Panc1 (cell line): ENCODE data around the gene SUSD6. TPM values are rescaled to one million over a fixed set of nuclear protein-coding genes. Genes with fewer than 3 reads are reported as not detected.

Experiments used
- ATAC-seq: fragments of 200-7000 bp; cut with Tn5 transposase; 2 replicates; pipeline ENCODE4 v1.9.1; 2020; ENCODE audit warnings: mild to moderate bottlenecking, moderate library complexity
- BruUV-seq: library from RNA; stranded (reverse); fragments of 400-500 nt; replicated peaks from 2 replicates; lab custom pipeline; 2021; lab: Mats Ljungman, UMichigan
- CTCF ChIA-PET: fragments of 300-600 bp; sonication (Branson Sonifier 250); formaldehyde crosslinking; loops from one replicate; lab custom pipeline; 2022; ENCODE audit warnings: antibody characterized with exemption; lab: Charles Lee
- POLR2A ChIA-PET: fragments of 300-600 bp; sonication (Branson Sonifier 250); formaldehyde crosslinking; loops from one replicate; lab custom pipeline; 2022; ENCODE audit warnings: antibody characterized with exemption; lab: Charles Lee
- DNase-seq: peaks from one replicate; pipeline ENCODE4 v3.0.0-alpha.2; 2010; ENCODE audit warnings: low read depth, low spot score
- H3K27ac ChIP-seq: 2 replicates; pipeline ENCODE4 v1.5.1; 2011; ENCODE audit warnings: mild to moderate bottlenecking, low read length, inconsistent platforms
- H3K27me3 ChIP-seq: fragments of 200-500 bp; sonication (Bioruptor generic); 2 replicates; pipeline ENCODE4 v1.6.0; 2014; ENCODE audit warnings: low read length, inconsistent platforms; ENCODE audit not compliant: control insufficient read depth, insufficient read depth
- H3K36me3 ChIP-seq: fragments of 200-500 bp; sonication (Bioruptor generic); 2 replicates; pipeline ENCODE4 v1.5.1; 2014; ENCODE audit warnings: inconsistent platforms, mild to moderate bottlenecking, low read length, moderate library complexity; ENCODE audit not compliant: control insufficient read depth, insufficient read depth
- H3K4me1 ChIP-seq: 2 replicates; pipeline ENCODE4 v1.5.1; 2011; ENCODE audit warnings: inconsistent platforms, mild to moderate bottlenecking, low read length, moderate library complexity; ENCODE audit not compliant: control insufficient read depth, insufficient read depth
- H3K4me3 ChIP-seq, 2 experiments: 2 replicates each; pipeline ENCODE4 v1.5.1; 2011 to 2012; ENCODE audit warnings: low read depth in 2 of 2, low read length in 2 of 2, mild to moderate bottlenecking in 2 of 2, inconsistent platforms in 1 of 2, moderate library complexity in 1 of 2
- H3K9me3 ChIP-seq: fragments of 200-500 bp; sonication (Bioruptor generic); 2 replicates; pipeline ENCODE4 v1.5.1; 2014; ENCODE audit warnings: low read depth, mild to moderate bottlenecking, inconsistent platforms, low read length, moderate library complexity; ENCODE audit not compliant: control insufficient read depth, insufficient read depth
- POLR2AphosphoS5 ChIP-seq: IDR thresholded peaks from 2 replicates; pipeline ENCODE4 v1.6.1; 2012; ENCODE audit warnings: mild to moderate bottlenecking, low read depth, low read length, moderate library complexity
- SIN3A ChIP-seq: IDR thresholded peaks from 2 replicates; pipeline ENCODE4 v1.6.1; 2012; ENCODE audit warnings: low read depth, mild to moderate bottlenecking, low read length, moderate library complexity, borderline replicate concordance; ENCODE audit not compliant: insufficient read depth
- TCF7L2 ChIP-seq: IDR thresholded peaks from 2 replicates; pipeline ENCODE4 v1.6.1; 2011; ENCODE audit warnings: mild to moderate bottlenecking, low read depth, low read length, inconsistent platforms
- in situ Hi-C: cut with HindIII; loops from 2 replicates; pipeline ENCODE4 v1.10.0; 2016; ENCODE audit warnings: low sequenced_read_pairs, low pct_unique_long_range_greater_than_20kb
- intact Hi-C: fragments of 100-400 bp; cut with micrococcal nuclease; formaldehyde crosslinking; loops from one replicate; pipeline ENCODE4 v1.10.0; 2022; ENCODE audit not compliant: unreplicated experiment
- total RNA-seq: library from RNA; stranded (reverse); gene quantifications from one replicate; pipeline ENCODE4 v1.2.1, GENCODE V29; 2021; ENCODE audit not compliant: unreplicated experiment
- TF ChIP-seq, protein P1 (sequence below): fragments of 450-650 bp; IDR thresholded peaks from 2 replicates; pipeline ENCODE4 v1.5.1; 2017; ENCODE audit warnings: mild to moderate bottlenecking
- TF ChIP-seq, protein P2 (sequence below), 2 experiments: IDR thresholded peaks; 2 replicates each; pipeline ENCODE4 v1.6.1; 2011 to 2012; ENCODE audit warnings: low read depth in 2 of 2, control low read depth in 1 of 2, low read length in 1 of 2, mild to moderate bottlenecking in 1 of 2, moderate library complexity in 1 of 2; ENCODE audit not compliant: insufficient read depth in 1 of 2

Gene SUSD6
- total RNA-seq, 1 experiment from 2014 or later: 10.9 TPM

DNA sequence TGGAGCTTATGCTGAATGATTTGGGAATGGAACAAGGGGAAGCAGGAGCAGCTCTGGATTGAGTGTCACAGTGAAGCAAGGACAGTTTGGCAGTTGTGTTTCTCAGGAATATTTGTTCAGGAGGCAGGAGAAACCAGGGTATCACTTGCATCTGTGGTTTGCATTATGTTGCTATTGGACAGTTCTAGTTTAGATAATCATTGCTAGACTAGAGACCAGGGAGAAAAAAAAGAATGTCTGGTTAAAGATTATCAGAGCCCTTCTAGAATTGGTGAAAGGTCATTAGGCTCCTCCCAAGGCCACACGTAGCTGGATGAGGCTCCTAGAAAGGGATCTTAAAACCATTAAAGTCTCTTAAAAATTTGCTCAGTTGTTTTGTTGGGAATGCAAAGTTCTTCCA, 138.6 kb downstream of the SUSD6 start:
- ChIA-PET POLR2A (no interaction called here), CTCF (no interaction called here)
- intact Hi-C loops (no loop called here), in situ Hi-C loops (no loop called here)
- no peak for DNase-seq
- Histone ChIP-seq H3K27ac (no peak overlapping the region), H3K36me3 (no peaks in the 10 kb centered on the region), H3K4me3 (no peak overlapping the region), H3K4me1 (no peaks in the 10 kb centered on the region), H3K27me3 (no peaks in the 10 kb centered on the region), H3K9me3 (no peaks in the 10 kb centered on the region)
- no TSS peak for BruUV-seq
- ATAC-seq: no peak
- TF ChIP-seq POLR2AphosphoS5 (no peak), TCF7L2 (no peak), SIN3A (no peak)
- TF ChIP-seq, protein P1, sequence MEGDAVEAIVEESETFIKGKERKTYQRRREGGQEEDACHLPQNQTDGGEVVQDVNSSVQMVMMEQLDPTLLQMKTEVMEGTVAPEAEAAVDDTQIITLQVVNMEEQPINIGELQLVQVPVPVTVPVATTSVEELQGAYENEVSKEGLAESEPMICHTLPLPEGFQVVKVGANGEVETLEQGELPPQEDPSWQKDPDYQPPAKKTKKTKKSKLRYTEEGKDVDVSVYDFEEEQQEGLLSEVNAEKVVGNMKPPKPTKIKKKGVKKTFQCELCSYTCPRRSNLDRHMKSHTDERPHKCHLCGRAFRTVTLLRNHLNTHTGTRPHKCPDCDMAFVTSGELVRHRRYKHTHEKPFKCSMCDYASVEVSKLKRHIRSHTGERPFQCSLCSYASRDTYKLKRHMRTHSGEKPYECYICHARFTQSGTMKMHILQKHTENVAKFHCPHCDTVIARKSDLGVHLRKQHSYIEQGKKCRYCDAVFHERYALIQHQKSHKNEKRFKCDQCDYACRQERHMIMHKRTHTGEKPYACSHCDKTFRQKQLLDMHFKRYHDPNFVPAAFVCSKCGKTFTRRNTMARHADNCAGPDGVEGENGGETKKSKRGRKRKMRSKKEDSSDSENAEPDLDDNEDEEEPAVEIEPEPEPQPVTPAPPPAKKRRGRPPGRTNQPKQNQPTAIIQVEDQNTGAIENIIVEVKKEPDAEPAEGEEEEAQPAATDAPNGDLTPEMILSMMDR: no peak
- TF ChIP-seq, protein P2, sequence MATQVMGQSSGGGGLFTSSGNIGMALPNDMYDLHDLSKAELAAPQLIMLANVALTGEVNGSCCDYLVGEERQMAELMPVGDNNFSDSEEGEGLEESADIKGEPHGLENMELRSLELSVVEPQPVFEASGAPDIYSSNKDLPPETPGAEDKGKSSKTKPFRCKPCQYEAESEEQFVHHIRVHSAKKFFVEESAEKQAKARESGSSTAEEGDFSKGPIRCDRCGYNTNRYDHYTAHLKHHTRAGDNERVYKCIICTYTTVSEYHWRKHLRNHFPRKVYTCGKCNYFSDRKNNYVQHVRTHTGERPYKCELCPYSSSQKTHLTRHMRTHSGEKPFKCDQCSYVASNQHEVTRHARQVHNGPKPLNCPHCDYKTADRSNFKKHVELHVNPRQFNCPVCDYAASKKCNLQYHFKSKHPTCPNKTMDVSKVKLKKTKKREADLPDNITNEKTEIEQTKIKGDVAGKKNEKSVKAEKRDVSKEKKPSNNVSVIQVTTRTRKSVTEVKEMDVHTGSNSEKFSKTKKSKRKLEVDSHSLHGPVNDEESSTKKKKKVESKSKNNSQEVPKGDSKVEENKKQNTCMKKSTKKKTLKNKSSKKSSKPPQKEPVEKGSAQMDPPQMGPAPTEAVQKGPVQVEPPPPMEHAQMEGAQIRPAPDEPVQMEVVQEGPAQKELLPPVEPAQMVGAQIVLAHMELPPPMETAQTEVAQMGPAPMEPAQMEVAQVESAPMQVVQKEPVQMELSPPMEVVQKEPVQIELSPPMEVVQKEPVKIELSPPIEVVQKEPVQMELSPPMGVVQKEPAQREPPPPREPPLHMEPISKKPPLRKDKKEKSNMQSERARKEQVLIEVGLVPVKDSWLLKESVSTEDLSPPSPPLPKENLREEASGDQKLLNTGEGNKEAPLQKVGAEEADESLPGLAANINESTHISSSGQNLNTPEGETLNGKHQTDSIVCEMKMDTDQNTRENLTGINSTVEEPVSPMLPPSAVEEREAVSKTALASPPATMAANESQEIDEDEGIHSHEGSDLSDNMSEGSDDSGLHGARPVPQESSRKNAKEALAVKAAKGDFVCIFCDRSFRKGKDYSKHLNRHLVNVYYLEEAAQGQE (IDR thresholded peaks at IDR 0.05; ENCODE audit: insufficient read depth in 1 of 2, low read depth in 2 of 2, low read length in 1 of 2): no peak

DNA sequence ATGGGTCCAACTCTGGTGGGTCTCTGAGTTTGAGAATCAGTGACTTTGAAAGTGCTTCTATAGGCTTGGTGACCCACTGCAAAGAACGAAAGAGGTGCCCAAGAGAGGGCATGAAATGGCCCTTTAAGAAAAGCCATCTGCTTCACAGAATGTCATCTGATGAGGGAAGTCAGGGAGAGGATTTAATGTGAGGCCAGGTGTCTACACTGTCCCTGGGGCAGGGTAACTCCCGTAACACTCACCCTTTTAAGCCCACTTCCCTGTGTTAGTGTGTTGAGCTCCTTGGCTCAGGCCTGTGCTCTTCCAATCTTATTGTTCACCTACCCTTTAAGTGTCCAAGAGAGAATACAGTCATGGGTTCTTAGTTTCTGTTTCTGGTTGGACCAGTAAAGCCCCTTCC, 139.1 kb downstream of the SUSD6 start:
- no TSS peak for BruUV-seq
- TF ChIP-seq TCF7L2 (no peak), SIN3A (no peak), POLR2AphosphoS5 (no peak)
- TF ChIP-seq, protein P1: no peak
- TF ChIP-seq, protein P2 (IDR thresholded peaks at IDR 0.05; ENCODE audit: insufficient read depth in 1 of 2, low read depth in 2 of 2, low read length in 1 of 2): no peak
- in situ Hi-C loops (no loop called here), intact Hi-C loops (no loop called here)
- ChIA-PET CTCF (no interaction called here), POLR2A (no interaction called here)
- no peaks in the 10 kb centered on the region for H3K36me3 ChIP-seq
- no peak overlapping the region for H3K27ac ChIP-seq
- H3K4me3 ChIP-seq: no peak overlapping the region
- no peaks in the 10 kb centered on the region for H3K9me3 ChIP-seq
- ATAC-seq (no peak), DNase-seq (no peak)
- H3K4me1 ChIP-seq: no peaks in the 10 kb centered on the region
- H3K27me3 ChIP-seq: no peaks in the 10 kb centered on the region
